A673 (cell line): ENCODE measurements around the gene SPESP1.

ENCODE experiments used
- EZH2 ChIP-seq: fragments of 200-600 bp; sonication (generic); IDR thresholded peaks from 2 replicates; pipeline ENCODE4 v1.6.1; 2017; ENCODE audit warnings: borderline replicate concordance, low read depth, mild to moderate bottlenecking, mixed read lengths, antibody characterized with exemption, low read length; ENCODE audit not compliant: poor library complexity, severe bottlenecking
- TF ChIP-seq, protein P1 (sequence below): fragments of 300-800, 200-600 bp; sonication (generic); conservative IDR thresholded peaks from 2 replicates; pipeline ENCODE4 v1.5.1; 2017; ENCODE audit warnings: low read depth, mild to moderate bottlenecking, antibody characterized with exemption, low read length, moderate library complexity, mixed read lengths

DNA sequence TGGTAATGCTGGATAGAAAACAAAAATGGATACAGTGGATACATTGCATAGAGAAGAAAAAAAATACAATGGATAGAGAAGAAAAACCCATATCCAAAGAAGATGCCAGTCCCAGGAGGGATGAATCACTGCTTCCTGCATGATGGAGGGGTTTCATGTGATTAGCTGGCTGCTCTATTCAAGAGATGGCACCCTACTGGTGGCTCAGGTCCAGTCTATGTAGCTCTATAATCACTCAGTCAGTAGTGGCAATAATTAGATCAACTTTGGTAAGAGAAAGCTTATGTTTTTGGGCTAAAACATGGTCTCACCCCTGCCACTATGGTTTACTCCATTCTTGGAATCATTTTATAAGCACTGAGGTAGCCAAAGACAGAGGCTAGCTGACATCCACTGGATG lies 50.5 kb downstream of the SPESP1 start:
- TF ChIP-seq, protein P1, sequence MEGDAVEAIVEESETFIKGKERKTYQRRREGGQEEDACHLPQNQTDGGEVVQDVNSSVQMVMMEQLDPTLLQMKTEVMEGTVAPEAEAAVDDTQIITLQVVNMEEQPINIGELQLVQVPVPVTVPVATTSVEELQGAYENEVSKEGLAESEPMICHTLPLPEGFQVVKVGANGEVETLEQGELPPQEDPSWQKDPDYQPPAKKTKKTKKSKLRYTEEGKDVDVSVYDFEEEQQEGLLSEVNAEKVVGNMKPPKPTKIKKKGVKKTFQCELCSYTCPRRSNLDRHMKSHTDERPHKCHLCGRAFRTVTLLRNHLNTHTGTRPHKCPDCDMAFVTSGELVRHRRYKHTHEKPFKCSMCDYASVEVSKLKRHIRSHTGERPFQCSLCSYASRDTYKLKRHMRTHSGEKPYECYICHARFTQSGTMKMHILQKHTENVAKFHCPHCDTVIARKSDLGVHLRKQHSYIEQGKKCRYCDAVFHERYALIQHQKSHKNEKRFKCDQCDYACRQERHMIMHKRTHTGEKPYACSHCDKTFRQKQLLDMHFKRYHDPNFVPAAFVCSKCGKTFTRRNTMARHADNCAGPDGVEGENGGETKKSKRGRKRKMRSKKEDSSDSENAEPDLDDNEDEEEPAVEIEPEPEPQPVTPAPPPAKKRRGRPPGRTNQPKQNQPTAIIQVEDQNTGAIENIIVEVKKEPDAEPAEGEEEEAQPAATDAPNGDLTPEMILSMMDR, result no peak
- TF ChIP-seq EZH2, result no peak
